Subcutaneous adipose tissue (tissue), 4 donors: ENCODE results near the gene LMOD1. TPM values are rescaled to one million over a fixed set of nuclear protein-coding genes. Genes with fewer than 3 reads are reported as not detected.

Experiments used
- CTCF ChIP-seq: fragments of 450-650 bp; IDR thresholded peaks from one replicate; pipeline ENCODE4 v1.5.1; 2016; ENCODE audit warnings: low read depth, mild to moderate bottlenecking, control low read depth, antibody characterized with exemption, moderate library complexity
- total RNA-seq, 4 donors: library from RNA; depleted of rRNA; stranded (reverse); fragments of >200 nt; gene quantifications; one replicate each; pipeline ENCODE4 v1.1.0, GENCODE V29; 2016

The LMOD1 gene
- total RNA-seq, 4 donors from 2014 or later: 38.8 to 168 (median 74.3) TPM

DNA sequence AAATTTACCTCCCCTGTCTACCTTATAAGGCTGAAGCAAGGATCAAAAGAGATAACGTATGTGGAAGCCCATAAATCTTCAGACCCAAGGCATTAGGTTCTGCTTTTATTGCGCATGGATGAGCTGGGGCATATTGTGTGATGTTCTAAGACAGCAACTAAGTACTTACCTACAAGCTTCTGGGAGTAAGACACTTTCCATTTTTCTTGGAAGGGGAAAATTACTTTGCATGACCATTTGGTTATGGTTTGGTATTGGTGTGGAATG is 21.1 kb downstream of the LMOD1 start:
- TF ChIP-seq CTCF: no peak

GRCh38 chr1:201921952-201922558 is 24.3 kb downstream of the LMOD1 start:
- no peak for TF ChIP-seq CTCF

GRCh38 chr1:201918343-201918742 is 28.0 kb downstream of the LMOD1 start:
- no peak for TF ChIP-seq CTCF

- TF ChIP-seq CTCF: no peak
Measured at GRCh38 chr1:201917362-201918033, 28.9 kb downstream of the LMOD1 start.

GRCh38 chr1:201916649-201917249 is 29.6 kb downstream of the LMOD1 start:
- no peak for TF ChIP-seq CTCF

DNA sequence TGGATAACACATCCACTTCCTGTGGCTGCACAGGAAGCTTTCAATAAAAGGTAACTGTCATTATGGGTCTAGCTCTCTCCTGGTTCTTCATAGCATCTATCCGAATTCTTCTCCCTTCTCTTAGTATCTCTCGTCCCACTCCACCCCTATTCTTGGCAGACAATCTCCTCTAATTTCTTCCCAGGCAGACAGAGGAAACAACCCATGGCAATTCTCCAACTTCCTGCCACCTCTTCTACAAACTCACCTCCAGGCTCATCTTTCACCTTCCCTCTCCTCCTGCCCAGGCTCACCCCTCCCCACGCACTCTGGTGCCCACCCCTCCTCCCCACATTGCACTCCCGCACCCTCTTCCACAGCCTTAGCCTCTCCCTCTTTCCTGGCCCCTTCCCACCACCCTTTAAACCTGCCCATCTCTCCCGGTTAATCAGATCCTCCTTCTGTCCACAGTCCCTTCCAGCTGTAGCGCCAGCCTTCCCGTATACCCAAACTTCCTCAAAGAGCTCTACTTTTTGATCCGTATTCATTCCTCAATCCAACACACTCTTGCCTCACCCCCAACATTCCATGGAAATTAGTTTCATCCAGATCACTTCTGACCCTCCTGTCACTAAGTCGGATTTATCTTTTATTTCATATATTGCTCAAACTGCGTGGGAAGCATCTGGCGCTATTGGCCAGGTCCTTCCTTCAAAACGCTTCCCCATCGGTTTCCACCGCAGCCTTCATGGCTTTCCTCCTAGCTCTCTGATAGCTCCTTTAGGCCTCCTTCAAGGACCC is 31.7 kb downstream of the LMOD1 start:
- TF ChIP-seq CTCF: no peak

DNA sequence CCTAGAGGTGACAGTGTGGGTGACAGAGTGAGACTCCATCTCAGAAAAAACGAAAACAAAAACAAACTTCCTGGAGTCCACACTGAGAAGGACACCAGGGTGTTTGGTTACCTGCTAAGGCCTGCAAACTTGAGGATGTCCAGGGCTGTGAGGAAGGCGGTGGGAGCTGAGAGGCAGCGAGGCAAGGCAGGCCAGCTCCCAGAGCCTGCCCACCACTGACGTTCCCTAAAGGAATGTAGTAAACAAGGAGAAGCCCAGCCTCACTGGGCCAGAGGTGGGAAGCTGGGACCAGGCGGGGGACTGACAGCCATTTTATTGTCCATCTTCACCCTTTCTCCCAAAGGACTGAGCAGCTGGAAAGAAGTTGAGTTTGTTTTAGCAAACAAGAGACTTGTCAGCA is 33.5 kb downstream of the LMOD1 start:
- no peak for TF ChIP-seq CTCF
